Panc1 (cell line): Measurements from ENCODE around the gene OMP. TPM values are rescaled to one million over a fixed set of nuclear protein-coding genes. Genes with fewer than 3 reads are reported as not detected.

ENCODE experiments used
- ATAC-seq: fragments of 200-7000 bp; cut with Tn5 transposase; 2 replicates; pipeline ENCODE4 v1.9.1; 2020; ENCODE audit warnings: mild to moderate bottlenecking, moderate library complexity
- Bru-seq: library from RNA; stranded (reverse); fragments of 400-500 nt; gene quantifications from one replicate; lab custom pipeline; 2021; lab: Mats Ljungman, UMichigan
- BruChase-seq, 2 experiments: library from RNA; stranded (reverse); fragments of 400-500 nt; gene quantifications; one replicate each; lab custom pipeline; 2021; lab: Mats Ljungman, UMichigan
- BruUV-seq: library from RNA; stranded (reverse); fragments of 400-500 nt; replicated peaks from 2 replicates; lab custom pipeline; 2021; lab: Mats Ljungman, UMichigan
- CTCF ChIA-PET: fragments of 300-600 bp; sonication (Branson Sonifier 250); formaldehyde crosslinking; loops from one replicate; lab custom pipeline; 2022; ENCODE audit warnings: antibody characterized with exemption; lab: Charles Lee
- POLR2A ChIA-PET: fragments of 300-600 bp; sonication (Branson Sonifier 250); formaldehyde crosslinking; loops from one replicate; lab custom pipeline; 2022; ENCODE audit warnings: antibody characterized with exemption; lab: Charles Lee
- DNase-seq: peaks from one replicate; pipeline ENCODE4 v3.0.0-alpha.2; 2010; ENCODE audit warnings: low read depth, low spot score
- H3K27ac ChIP-seq: 2 replicates; pipeline ENCODE4 v1.5.1; 2011; ENCODE audit warnings: mild to moderate bottlenecking, low read length, inconsistent platforms
- H3K27me3 ChIP-seq: fragments of 200-500 bp; sonication (Bioruptor generic); 2 replicates; pipeline ENCODE4 v1.6.0; 2014; ENCODE audit warnings: low read length, inconsistent platforms; ENCODE audit not compliant: control insufficient read depth, insufficient read depth
- H3K36me3 ChIP-seq: fragments of 200-500 bp; sonication (Bioruptor generic); 2 replicates; pipeline ENCODE4 v1.5.1; 2014; ENCODE audit warnings: inconsistent platforms, mild to moderate bottlenecking, low read length, moderate library complexity; ENCODE audit not compliant: control insufficient read depth, insufficient read depth
- H3K4me1 ChIP-seq: 2 replicates; pipeline ENCODE4 v1.5.1; 2011; ENCODE audit warnings: inconsistent platforms, mild to moderate bottlenecking, low read length, moderate library complexity; ENCODE audit not compliant: control insufficient read depth, insufficient read depth
- H3K4me3 ChIP-seq, 2 experiments: 2 replicates each; pipeline ENCODE4 v1.5.1; 2011 to 2012; ENCODE audit warnings: low read depth in 2 of 2, low read length in 2 of 2, mild to moderate bottlenecking in 2 of 2, inconsistent platforms in 1 of 2, moderate library complexity in 1 of 2
- H3K9me3 ChIP-seq: fragments of 200-500 bp; sonication (Bioruptor generic); 2 replicates; pipeline ENCODE4 v1.5.1; 2014; ENCODE audit warnings: low read depth, mild to moderate bottlenecking, inconsistent platforms, low read length, moderate library complexity; ENCODE audit not compliant: control insufficient read depth, insufficient read depth
- POLR2AphosphoS5 ChIP-seq: IDR thresholded peaks from 2 replicates; pipeline ENCODE4 v1.6.1; 2012; ENCODE audit warnings: mild to moderate bottlenecking, low read depth, low read length, moderate library complexity
- SIN3A ChIP-seq: IDR thresholded peaks from 2 replicates; pipeline ENCODE4 v1.6.1; 2012; ENCODE audit warnings: low read depth, mild to moderate bottlenecking, low read length, moderate library complexity, borderline replicate concordance; ENCODE audit not compliant: insufficient read depth
- TCF7L2 ChIP-seq: IDR thresholded peaks from 2 replicates; pipeline ENCODE4 v1.6.1; 2011; ENCODE audit warnings: mild to moderate bottlenecking, low read depth, low read length, inconsistent platforms
- in situ Hi-C: cut with HindIII; loops from 2 replicates; pipeline ENCODE4 v1.10.0; 2016; ENCODE audit warnings: low sequenced_read_pairs, low pct_unique_long_range_greater_than_20kb
- intact Hi-C: fragments of 100-400 bp; cut with micrococcal nuclease; formaldehyde crosslinking; loops from one replicate; pipeline ENCODE4 v1.10.0; 2022; ENCODE audit not compliant: unreplicated experiment
- long read RNA-seq: library from polyadenylated mRNA; unstranded; transcript quantifications from one replicate; pipeline ENCODE4 v2.0.0, GENCODE V29; 2021; ENCODE audit not compliant: unreplicated experiment
- polyA plus RNA-seq: library from polyadenylated mRNA; unstranded; fragments of >200 nt; gene quantifications from one replicate; pipeline ENCODE4 v1.2.1, GENCODE V29; 2012; ENCODE audit warnings: missing spikeins; ENCODE audit not compliant: insufficient read length
- total RNA-seq: library from RNA; stranded (reverse); gene quantifications from one replicate; pipeline ENCODE4 v1.2.1, GENCODE V29; 2021; ENCODE audit not compliant: unreplicated experiment
- TF ChIP-seq, protein P1 (sequence below), 2 experiments: IDR thresholded peaks; 2 replicates each; pipeline ENCODE4 v1.6.1; 2011 to 2012; ENCODE audit warnings: low read depth in 2 of 2, control low read depth in 1 of 2, low read length in 1 of 2, mild to moderate bottlenecking in 1 of 2, moderate library complexity in 1 of 2; ENCODE audit not compliant: insufficient read depth in 1 of 2
- TF ChIP-seq, protein P2 (sequence below): fragments of 450-650 bp; IDR thresholded peaks from 2 replicates; pipeline ENCODE4 v1.5.1; 2017; ENCODE audit warnings: mild to moderate bottlenecking

OMP gene, protein sequence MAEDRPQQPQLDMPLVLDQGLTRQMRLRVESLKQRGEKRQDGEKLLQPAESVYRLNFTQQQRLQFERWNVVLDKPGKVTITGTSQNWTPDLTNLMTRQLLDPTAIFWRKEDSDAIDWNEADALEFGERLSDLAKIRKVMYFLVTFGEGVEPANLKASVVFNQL
- 1.5 TPM for total RNA-seq
- polyA plus RNA-seq: 0.93 TPM
- percentile 44 among the genes with signal in this experiment for Bru-seq, nascent RNA
- percentile 49 among the genes with signal in this experiment for BruChase-seq, experiment 1, labeled RNA remaining after a 2-hour chase
- percentile 37 among the genes with signal in this experiment for BruChase-seq, experiment 2, labeled RNA remaining after a 6-hour chase
- long read RNA-seq, partial matches to known transcripts: 0 of 1 reads
- long read RNA-seq, other reads (novel, unspliced or antisense): 0 of 1 reads

DNA sequence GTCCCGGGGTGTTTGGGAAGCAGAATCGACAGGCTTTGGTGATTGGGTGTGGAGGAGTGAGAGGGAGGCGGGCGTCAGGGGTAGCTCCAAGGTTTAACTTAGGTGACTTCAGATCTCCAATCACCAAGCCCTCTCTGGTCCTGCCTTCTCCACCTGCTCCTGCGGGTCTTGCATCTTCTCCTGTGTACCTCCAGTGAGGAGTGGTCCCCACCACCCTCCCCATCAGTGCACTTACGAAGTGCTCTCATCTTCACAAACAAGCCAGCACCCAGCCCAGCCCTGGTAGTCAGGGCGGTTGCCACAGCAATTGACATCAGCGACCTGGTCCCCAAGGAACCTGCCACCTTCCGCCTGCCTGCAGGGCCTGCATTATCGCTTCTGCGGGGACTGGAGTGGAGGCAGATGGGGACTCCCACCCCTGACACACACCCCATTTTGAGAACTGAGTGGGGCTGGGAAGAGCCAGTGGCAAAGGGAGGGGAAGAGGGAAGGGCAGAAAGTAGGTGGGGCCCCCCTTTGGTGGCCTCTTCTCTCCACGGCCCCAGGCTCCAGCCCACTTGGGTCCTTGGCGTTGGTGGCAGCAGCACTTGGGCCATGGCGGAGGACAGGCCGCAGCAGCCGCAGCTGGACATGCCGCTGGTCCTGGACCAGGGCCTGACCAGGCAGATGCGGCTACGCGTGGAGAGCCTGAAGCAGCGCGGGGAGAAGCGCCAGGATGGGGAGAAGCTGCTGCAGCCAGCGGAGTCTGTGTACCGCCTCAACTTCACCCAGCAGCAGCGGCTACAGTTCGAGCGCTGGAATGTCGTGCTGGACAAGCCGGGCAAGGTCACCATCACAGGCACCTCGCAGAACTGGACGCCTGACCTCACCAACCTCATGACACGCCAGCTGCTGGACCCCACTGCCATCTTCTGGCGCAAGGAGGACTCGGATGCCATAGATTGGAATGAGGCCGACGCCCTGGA lies at the start of gene OMP:
Gene OMP (plus strand): TSS at position 595 of the 965 bp plus-strand sequence. CDS start 0 bp downstream, at position 595.
- TF ChIP-seq POLR2AphosphoS5: no peak
- TF ChIP-seq SIN3A: no peak
- TF ChIP-seq, protein P1, sequence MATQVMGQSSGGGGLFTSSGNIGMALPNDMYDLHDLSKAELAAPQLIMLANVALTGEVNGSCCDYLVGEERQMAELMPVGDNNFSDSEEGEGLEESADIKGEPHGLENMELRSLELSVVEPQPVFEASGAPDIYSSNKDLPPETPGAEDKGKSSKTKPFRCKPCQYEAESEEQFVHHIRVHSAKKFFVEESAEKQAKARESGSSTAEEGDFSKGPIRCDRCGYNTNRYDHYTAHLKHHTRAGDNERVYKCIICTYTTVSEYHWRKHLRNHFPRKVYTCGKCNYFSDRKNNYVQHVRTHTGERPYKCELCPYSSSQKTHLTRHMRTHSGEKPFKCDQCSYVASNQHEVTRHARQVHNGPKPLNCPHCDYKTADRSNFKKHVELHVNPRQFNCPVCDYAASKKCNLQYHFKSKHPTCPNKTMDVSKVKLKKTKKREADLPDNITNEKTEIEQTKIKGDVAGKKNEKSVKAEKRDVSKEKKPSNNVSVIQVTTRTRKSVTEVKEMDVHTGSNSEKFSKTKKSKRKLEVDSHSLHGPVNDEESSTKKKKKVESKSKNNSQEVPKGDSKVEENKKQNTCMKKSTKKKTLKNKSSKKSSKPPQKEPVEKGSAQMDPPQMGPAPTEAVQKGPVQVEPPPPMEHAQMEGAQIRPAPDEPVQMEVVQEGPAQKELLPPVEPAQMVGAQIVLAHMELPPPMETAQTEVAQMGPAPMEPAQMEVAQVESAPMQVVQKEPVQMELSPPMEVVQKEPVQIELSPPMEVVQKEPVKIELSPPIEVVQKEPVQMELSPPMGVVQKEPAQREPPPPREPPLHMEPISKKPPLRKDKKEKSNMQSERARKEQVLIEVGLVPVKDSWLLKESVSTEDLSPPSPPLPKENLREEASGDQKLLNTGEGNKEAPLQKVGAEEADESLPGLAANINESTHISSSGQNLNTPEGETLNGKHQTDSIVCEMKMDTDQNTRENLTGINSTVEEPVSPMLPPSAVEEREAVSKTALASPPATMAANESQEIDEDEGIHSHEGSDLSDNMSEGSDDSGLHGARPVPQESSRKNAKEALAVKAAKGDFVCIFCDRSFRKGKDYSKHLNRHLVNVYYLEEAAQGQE (IDR thresholded peaks at IDR 0.05; ENCODE audit: insufficient read depth in 1 of 2, low read depth in 2 of 2, low read length in 1 of 2): no peak
- TF ChIP-seq, protein P2, sequence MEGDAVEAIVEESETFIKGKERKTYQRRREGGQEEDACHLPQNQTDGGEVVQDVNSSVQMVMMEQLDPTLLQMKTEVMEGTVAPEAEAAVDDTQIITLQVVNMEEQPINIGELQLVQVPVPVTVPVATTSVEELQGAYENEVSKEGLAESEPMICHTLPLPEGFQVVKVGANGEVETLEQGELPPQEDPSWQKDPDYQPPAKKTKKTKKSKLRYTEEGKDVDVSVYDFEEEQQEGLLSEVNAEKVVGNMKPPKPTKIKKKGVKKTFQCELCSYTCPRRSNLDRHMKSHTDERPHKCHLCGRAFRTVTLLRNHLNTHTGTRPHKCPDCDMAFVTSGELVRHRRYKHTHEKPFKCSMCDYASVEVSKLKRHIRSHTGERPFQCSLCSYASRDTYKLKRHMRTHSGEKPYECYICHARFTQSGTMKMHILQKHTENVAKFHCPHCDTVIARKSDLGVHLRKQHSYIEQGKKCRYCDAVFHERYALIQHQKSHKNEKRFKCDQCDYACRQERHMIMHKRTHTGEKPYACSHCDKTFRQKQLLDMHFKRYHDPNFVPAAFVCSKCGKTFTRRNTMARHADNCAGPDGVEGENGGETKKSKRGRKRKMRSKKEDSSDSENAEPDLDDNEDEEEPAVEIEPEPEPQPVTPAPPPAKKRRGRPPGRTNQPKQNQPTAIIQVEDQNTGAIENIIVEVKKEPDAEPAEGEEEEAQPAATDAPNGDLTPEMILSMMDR: no peak
- TF ChIP-seq TCF7L2: no peak
- in situ Hi-C loops: no loop called here
- no peak for ATAC-seq
- peaks cover 12% of the 10 kb centered on the region for H3K4me1 ChIP-seq
- no peak within 1 kb of the TSS for H3K4me3 ChIP-seq
- H3K9me3 ChIP-seq: no peaks in the 10 kb centered on the region
- intact Hi-C loops: no loop called here
- H3K27ac ChIP-seq: no peak within 1 kb of the TSS
- ChIA-PET POLR2A (interaction anchor here (0.6 kb wide), 1 partner anchor 55 kb away, joined by 3 read pairs; no protein-coding TSS in a partner anchor), CTCF (interaction anchor here (0.7 kb wide), 1 partner anchor 11 kb away, joined by 4 read pairs; no protein-coding TSS in a partner anchor)
- H3K36me3 ChIP-seq: no peaks in the 10 kb centered on the region
- no peaks in the 10 kb centered on the region for H3K27me3 ChIP-seq
- BruUV-seq: no TSS peak
- no peak for DNase-seq

DNA sequence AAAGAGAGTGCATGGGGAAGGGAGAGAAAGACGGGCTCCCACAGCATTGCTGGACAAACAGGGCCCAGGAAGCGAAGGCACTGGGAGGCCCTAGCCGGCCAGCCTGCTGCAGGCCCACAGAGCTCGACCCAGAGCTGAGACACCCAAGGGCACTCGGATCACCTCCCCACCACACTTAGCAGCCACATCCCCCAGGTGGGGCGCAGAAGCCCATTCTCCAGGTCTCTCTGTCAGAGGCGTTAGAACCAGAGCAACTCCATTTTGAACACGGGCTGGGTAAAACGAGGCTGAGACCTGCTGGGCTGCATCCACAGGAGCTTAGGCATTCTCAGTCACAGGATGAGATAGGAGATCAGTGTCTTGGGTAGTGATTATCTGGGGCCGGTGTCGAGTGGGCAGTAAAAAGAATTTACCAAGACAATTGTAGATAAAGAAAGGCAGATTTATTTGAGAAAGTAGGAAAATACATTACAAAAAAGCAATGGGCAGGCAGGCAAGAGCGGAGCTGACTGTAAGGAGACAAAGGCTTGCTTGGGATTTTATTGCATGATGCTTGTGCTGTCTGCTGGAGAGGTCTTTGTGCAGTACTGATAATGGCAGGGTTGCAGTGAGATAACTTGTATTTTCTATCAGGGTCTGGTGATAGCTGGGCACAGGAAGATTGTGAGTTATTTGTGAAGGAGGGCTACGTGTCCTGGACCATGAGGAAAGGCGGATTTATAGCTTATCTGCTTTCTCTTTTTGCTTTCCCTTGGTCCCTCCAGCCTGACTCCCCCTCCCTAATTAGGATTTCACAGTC lies 49.2 kb upstream of the OMP start:
- Histone ChIP-seq H3K9me3 (peaks cover 7% of the 10 kb centered on the region; the same call in 1 of the 2 replicates), H3K27me3 (no peaks in the 10 kb centered on the region), H3K4me3 (no peak overlapping the region), H3K27ac (no peak overlapping the region), H3K4me1 (no peaks in the 10 kb centered on the region), H3K36me3 (no peaks in the 10 kb centered on the region)
- CTCF ChIA-PET: interaction anchor here (3.1 kb wide), 1 partner anchor 38 kb away, joined by 11 read pairs; no protein-coding TSS in a partner anchor
- no TSS peak for BruUV-seq
- no peak for ATAC-seq
- in situ Hi-C loops (no loop called here), intact Hi-C loops (no loop called here)
- TF ChIP-seq, protein P2: no peak
- TF ChIP-seq, protein P1 (IDR thresholded peaks at IDR 0.05; ENCODE audit: insufficient read depth in 1 of 2, low read depth in 2 of 2, low read length in 1 of 2): no peak
- no peak for TF ChIP-seq TCF7L2
- TF ChIP-seq SIN3A: no peak
- no peak for TF ChIP-seq POLR2AphosphoS5
- no peak for DNase-seq
- POLR2A ChIA-PET: no interaction called here
